ENCODE data around the gene TRIO. TPM values are rescaled to one million over a fixed set of nuclear protein-coding genes. Genes with fewer than 3 reads are reported as not detected.

Gene TRIO
- total and polyA plus RNA-seq, 2 donors (not counting 3 experiments of a cell fraction or from before 2014, with no cell fraction given) = 82.9 to 248 TPM

DNA sequence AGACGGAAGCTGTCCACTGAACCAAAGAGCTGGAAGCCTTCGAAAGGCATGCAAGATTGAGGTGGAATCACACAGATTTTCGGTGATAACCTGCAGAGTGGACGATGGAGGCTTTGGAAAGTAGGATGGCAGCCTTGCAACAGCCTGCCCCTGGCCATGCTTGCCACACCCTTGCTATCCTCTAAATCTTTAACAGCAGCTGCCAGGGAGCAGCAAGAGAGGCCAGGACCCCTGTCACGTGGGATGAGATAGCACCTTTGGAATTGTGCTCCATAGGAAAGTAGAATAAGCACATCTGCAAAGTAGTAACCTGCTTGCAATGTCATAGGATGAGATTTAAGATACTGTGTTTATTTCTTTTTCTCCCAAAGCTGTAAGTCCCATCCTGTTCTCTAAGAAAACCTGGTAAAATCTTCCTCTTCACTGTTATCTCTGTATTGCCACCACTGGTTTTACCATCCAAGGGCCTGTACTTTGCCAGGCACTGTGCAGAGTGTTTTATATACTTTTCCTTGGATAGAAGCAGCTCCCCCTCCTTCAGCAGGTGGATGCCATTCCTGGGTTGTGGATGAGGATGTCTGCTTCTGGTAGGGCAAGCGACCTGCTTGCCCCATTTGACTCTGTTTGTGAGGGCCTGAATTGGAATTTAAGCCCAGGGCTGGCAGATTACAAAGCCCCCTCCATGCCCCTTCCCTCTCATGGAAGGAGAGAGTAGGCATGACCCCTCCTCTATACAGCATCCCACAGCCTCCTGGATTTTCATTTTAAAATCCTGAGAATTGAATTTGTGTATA, 10.1 kb downstream of the TRIO start:
- ChIA-PET POLR2A (interaction anchor here (1.4 kb wide), 1 partner anchor 10 kb away, joined by 4 read pairs; the partner anchor contains the start of gene TRIO), CTCF (interaction anchor here (0.7 to 4.4 kb wide), 8 partner anchors 8 to 117 kb away, joined by 3 to 26 read pairs (median 6); partner anchors contain the start of gene TRIO)
- peak; percentile 28 for FAIRE-seq
- dilution Hi-C loops (cut with MboI; ENCODE audit: extremely low pct_ligation_motif_present, low sequenced_read_pairs) = no loop called here
- Histone ChIP-seq H3K4me3 (replicated peaks in 1 of 3; ENCODE audit: insufficient read depth in 1 of 3, low read depth in 1 of 3, low read length in 3 of 3) (peak overlapping the region in 1 of 3 experiments; percentile 7), H2AFZ (ENCODE audit: low read depth, low read length) (no peak overlapping the region), H3K27me3 (ENCODE audit: control insufficient read depth in 2 of 2, insufficient read depth in 2 of 2, low read length in 2 of 2) (no peaks in the 10 kb centered on the region), H4K20me1 (replicated peaks; ENCODE audit: control insufficient read depth, extremely low read depth, insufficient read depth, low read length) (peaks cover 13% of the 10 kb centered on the region), H3K9me3 (replicated peaks; ENCODE audit: control insufficient read depth, insufficient read depth, low read length) (no peaks in the 10 kb centered on the region), H3K79me2 (ENCODE audit: control insufficient read depth, insufficient read depth, low read length) (peaks cover 99% of the 10 kb centered on the region), H3K4me2 (ENCODE audit: insufficient read depth, low read length) (peak overlapping the region; percentile 58), H3K36me3 (ENCODE audit: control insufficient read depth in 2 of 2, extremely low read depth in 1 of 2, insufficient read depth in 2 of 2, low read length in 2 of 2) (no peaks in the 10 kb centered on the region), H3K9me1 (replicated peaks; ENCODE audit: control insufficient read depth, extremely low read depth, insufficient read depth, low read length) (no peaks in the 10 kb centered on the region), H3K27ac (ENCODE audit: insufficient read depth, low read depth, low read length) (peak overlapping the region; percentile 75), H3K9ac (replicated peaks; ENCODE audit: extremely low read depth, insufficient read depth, low read length) (peak overlapping the region; percentile 83), H3K4me1 (ENCODE audit: control insufficient read depth, extremely low read depth, insufficient read depth, low read length) (peaks cover 82% of the 10 kb centered on the region)
- intact Hi-C loops (cut with micrococcal nuclease) = no loop called here
- no TSS peak for BruUV-seq (replicated peaks)
- DNase-seq (ENCODE audit: low read depth, low spot score) = no peak
- no peak for TF ChIP-seq POLR2AphosphoS5 (IDR thresholded peaks at IDR 0.05; ENCODE audit: insufficient read depth, low read depth, low read length)
- TF ChIP-seq POLR2A (IDR thresholded peaks at IDR 0.05; ENCODE audit: low read depth, low read length) = no peak
- TF ChIP-seq, protein P1, sequence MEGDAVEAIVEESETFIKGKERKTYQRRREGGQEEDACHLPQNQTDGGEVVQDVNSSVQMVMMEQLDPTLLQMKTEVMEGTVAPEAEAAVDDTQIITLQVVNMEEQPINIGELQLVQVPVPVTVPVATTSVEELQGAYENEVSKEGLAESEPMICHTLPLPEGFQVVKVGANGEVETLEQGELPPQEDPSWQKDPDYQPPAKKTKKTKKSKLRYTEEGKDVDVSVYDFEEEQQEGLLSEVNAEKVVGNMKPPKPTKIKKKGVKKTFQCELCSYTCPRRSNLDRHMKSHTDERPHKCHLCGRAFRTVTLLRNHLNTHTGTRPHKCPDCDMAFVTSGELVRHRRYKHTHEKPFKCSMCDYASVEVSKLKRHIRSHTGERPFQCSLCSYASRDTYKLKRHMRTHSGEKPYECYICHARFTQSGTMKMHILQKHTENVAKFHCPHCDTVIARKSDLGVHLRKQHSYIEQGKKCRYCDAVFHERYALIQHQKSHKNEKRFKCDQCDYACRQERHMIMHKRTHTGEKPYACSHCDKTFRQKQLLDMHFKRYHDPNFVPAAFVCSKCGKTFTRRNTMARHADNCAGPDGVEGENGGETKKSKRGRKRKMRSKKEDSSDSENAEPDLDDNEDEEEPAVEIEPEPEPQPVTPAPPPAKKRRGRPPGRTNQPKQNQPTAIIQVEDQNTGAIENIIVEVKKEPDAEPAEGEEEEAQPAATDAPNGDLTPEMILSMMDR (IDR thresholded peaks at IDR 0.05; ENCODE audit: extremely low read depth in 1 of 2, insufficient read depth in 1 of 2, low read depth in 1 of 2, low read length in 2 of 2) = no peak
- no peak for TF ChIP-seq MYC (IDR thresholded peaks at IDR 0.05; ENCODE audit: low read depth, low read length)
- TF ChIP-seq EZH2 (IDR thresholded peaks at IDR 0.05; ENCODE audit: borderline replicate concordance, low read depth, low read length, severe bottlenecking) = no peak
- no peak for TF ChIP-seq GATA2 (IDR thresholded peaks at IDR 0.05; ENCODE audit: insufficient read depth, insufficient read length, low read depth, low read length)
- TF ChIP-seq FOS (IDR thresholded peaks at IDR 0.05; ENCODE audit: borderline replicate concordance, insufficient read depth, low read length) = no peak
- TF ChIP-seq, protein P2, sequence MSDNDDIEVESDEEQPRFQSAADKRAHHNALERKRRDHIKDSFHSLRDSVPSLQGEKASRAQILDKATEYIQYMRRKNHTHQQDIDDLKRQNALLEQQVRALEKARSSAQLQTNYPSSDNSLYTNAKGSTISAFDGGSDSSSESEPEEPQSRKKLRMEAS (IDR thresholded peaks at IDR 0.05; ENCODE audit: insufficient read depth, insufficient read length) = no peak
- no peak for TF ChIP-seq JUN (IDR thresholded peaks at IDR 0.05; ENCODE audit: borderline replicate concordance, insufficient read depth, insufficient read length, low read depth)
